ENCODE measurements around the gene PLAAT4.
"Not testable (repeated sequence)": the region's sequence is repeated elsewhere in the genome, so short reads cannot be mapped to it uniquely, and the experiment has no call there.

Gene PLAAT4

GRCh38 chr11:63572026-63572688 lies 35.5 kb downstream of the PLAAT4 start:
- no peak for DNase-seq (ENCODE audit: low spot score)

GRCh38 chr11:63573881-63574855 lies 37.6 kb downstream of the PLAAT4 start:
- peak; percentile 60 for DNase-seq (ENCODE audit: low spot score)

- no peak for DNase-seq (ENCODE audit: low spot score)
Observed at GRCh38 chr11:63574856-63575602, 38.4 kb downstream of the PLAAT4 start.

DNA sequence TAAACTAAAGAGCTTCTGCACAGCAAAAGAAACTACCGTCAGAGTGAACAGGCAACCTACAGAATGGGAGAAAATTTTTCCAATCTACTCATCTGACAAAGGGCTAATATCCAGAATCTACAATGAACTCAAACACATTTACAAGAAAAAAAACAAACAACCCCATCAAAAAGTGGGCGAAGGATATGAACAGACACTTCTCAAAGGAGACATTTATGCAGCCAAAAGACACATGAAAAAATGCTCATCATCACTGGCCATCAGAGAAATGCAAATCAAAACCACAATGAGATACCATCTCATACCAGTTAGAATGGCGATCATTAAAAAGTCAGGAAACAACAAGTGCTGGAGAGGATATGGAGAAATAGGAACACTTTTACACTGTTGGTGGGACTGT lies 42.3 kb downstream of the PLAAT4 start:
- DNase-seq (ENCODE audit: low spot score): not testable (repeated sequence)

- DNase-seq (ENCODE audit: low spot score): not testable (repeated sequence)
Observed at GRCh38 chr11:63581224-63581623, 44.6 kb downstream of the PLAAT4 start.

DNA sequence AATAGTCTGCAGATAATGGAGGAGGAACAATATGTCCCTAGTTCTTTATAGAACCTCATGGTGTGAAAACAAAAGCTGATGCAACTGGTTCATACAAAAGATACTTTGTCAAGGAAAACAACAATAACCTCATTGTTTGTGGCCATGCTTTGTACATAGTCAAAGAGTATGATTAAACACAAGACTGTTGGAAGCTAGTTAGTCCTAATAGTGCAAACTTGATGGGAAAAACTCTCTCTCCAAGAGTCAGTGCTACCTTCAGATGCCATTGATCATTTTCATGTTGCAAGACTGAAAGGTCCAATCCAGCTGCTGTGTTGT lies 46.7 kb downstream of the PLAAT4 start:
- DNase-seq (ENCODE audit: low spot score): no peak

- no peak for DNase-seq (ENCODE audit: low spot score)
Observed at GRCh38 chr11:63586451-63587166, 50.0 kb downstream of the PLAAT4 start.

DNA sequence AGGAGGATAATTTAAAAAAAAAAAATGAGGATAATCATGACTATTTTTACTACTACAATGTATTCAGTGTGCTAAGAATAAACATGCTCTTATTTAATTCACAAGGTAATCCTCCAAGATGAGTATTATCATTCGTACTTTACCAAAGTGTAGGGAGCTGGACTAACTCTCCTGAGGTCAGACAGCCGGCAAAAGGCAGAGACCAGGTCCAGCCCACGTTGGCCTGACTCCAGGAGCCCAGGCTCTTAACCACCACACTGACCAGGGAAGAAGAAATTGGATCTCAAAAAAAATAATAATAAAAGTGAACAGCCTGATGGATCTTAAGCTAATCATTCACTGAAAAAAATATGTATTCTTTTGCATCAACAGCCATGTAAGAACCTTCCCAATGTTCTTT lies 52.4 kb downstream of the PLAAT4 start:
- DNase-seq (ENCODE audit: low spot score): no peak

DNA sequence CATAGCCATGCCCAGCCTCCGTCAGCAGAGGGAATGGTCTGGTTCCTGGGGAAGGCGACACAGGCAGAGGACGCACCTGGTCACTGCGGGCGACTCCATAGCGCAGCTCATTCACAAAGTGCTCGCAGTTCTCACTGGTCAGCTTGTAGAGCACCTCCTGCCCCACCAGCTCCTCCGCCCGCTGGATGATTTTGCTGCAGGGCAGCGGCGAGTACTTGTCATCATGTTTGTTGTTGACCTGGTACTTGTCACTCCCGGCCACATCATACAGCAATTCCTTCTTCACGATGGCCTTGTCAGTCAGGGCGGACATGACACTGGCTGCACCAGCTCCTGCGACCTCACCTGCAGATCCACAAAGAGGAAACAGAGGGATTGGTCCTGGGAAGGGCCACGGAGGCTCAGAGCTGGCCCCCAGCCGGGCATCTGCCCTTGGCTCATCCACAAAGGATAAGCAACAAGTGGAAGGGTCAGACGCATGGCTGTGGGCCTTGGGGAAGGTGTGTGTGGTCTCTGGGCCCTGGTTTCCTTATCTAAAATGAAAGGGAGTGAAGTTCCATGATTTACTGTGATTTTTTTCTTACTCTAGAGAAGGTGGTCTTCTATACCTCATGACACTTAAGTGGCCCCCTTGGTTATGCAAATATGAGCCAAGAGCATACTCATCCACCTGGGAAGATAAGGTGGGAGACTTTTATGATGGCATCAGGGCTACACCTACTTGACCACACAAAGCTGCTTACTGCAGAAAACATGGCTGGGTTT lies 53.6 kb downstream of the PLAAT4 start:
- DNase-seq (ENCODE audit: low spot score): no peak

DNA sequence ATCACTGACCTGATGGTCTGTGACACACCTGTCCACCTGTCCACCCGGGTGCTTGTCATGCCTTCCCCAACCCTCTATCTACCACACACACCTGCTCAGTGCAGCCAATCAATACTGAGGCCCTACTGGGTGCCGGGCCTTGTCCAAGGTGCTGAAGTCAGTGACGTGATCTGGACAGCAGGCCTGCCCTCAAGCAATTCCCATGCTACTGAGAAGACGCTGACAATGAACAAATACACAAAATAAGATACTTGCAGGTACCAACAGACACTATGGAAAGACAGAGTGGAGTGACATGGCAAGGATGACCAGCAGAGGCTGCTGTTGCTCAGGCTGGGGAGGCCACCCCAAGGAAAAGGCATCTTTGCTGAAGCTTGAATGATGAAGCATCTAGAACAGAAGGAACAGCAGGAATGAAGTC lies 56.4 kb downstream of the PLAAT4 start:
- DNase-seq (ENCODE audit: low spot score): peak; percentile 57

DNA sequence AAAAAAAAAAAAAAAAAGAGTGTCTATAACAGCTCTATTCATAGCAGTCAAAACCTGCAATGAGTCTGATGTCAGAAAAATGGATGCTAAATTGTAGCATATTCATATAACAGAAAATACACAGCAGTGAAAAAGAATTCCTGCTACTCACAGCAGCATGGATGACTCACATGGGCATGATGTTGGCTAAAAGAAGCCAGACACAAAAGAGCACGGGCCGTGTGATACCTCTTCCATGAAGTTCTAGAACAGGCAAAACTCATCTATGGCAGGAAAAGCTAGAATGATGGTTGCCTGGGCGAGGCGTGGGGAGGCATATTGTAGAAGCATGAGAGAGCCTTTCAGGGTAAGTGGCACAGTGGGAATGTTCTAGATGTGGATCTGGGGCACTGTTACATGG lies 58.7 kb downstream of the PLAAT4 start:
- no peak for DNase-seq (ENCODE audit: low spot score)
